ENCODE results near the gene SFRP4.
A peak's percentile ranks its signal among the peaks of the same experiment; 100 is the strongest.

The SFRP4 gene

DNA sequence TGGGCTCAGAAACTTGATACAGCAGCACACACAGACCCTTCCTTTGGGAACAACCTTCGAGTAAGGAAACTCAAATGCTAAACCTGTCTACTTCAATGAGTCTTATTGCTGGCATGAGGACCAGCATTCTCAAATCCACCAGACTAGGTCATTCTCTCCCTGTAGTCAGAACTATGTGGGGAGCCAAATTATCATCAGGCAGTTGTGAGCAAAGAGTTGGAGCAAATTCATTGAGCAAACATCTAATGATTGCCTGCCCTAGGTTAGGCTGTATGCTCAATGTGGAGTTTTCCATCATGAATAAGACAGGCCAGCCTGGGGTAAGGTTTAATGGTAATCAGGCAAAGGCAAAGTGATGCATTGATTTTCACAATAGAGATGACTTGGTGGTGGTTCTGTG, 7.4 kb upstream of the SFRP4 start:
- no peak for DNase-seq (ENCODE audit: low read depth)
- H3K4me3 ChIP-seq (ENCODE audit: low read depth, low read length): no peak overlapping the region
- TF ChIP-seq, protein P1, sequence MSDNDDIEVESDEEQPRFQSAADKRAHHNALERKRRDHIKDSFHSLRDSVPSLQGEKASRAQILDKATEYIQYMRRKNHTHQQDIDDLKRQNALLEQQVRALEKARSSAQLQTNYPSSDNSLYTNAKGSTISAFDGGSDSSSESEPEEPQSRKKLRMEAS (IDR thresholded peaks at IDR 0.05; ENCODE audit: low read depth, low read length): no peak
- TF ChIP-seq MYC (IDR thresholded peaks at IDR 0.05; ENCODE audit: low read depth, low read length) (no peak), POLR2A (IDR thresholded peaks at IDR 0.05; ENCODE audit: extremely low read depth, insufficient read length) (no peak)
- TF ChIP-seq, protein P2, sequence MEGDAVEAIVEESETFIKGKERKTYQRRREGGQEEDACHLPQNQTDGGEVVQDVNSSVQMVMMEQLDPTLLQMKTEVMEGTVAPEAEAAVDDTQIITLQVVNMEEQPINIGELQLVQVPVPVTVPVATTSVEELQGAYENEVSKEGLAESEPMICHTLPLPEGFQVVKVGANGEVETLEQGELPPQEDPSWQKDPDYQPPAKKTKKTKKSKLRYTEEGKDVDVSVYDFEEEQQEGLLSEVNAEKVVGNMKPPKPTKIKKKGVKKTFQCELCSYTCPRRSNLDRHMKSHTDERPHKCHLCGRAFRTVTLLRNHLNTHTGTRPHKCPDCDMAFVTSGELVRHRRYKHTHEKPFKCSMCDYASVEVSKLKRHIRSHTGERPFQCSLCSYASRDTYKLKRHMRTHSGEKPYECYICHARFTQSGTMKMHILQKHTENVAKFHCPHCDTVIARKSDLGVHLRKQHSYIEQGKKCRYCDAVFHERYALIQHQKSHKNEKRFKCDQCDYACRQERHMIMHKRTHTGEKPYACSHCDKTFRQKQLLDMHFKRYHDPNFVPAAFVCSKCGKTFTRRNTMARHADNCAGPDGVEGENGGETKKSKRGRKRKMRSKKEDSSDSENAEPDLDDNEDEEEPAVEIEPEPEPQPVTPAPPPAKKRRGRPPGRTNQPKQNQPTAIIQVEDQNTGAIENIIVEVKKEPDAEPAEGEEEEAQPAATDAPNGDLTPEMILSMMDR (IDR thresholded peaks at IDR 0.05; ENCODE audit: low read depth, low read length): no peak

DNA sequence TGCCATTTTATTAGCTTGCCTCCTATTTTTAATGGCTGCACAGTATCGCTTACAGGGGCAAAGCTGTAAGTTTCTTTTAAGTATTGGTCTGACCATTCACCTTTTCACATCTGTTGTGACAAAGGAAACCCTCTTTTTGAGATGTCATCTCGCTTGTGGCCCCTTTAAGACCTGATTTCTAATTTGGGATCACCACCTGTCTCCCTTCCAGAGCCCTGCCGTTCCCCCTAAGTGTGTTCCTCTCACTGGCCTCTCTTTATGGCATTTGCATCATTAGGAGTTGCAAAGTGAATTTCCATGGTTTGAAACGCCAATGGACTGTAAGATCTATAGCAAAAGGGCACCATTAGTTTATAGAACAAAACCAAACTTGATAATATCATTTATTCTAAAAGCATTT, 5.3 kb upstream of the SFRP4 start:
- TF ChIP-seq POLR2A (IDR thresholded peaks at IDR 0.05; ENCODE audit: extremely low read depth, insufficient read length): no peak
- peak; percentile 23 for DNase-seq (ENCODE audit: low read depth)
- peak overlapping the region; percentile 70 for H3K4me3 ChIP-seq (ENCODE audit: low read depth, low read length)

DNA sequence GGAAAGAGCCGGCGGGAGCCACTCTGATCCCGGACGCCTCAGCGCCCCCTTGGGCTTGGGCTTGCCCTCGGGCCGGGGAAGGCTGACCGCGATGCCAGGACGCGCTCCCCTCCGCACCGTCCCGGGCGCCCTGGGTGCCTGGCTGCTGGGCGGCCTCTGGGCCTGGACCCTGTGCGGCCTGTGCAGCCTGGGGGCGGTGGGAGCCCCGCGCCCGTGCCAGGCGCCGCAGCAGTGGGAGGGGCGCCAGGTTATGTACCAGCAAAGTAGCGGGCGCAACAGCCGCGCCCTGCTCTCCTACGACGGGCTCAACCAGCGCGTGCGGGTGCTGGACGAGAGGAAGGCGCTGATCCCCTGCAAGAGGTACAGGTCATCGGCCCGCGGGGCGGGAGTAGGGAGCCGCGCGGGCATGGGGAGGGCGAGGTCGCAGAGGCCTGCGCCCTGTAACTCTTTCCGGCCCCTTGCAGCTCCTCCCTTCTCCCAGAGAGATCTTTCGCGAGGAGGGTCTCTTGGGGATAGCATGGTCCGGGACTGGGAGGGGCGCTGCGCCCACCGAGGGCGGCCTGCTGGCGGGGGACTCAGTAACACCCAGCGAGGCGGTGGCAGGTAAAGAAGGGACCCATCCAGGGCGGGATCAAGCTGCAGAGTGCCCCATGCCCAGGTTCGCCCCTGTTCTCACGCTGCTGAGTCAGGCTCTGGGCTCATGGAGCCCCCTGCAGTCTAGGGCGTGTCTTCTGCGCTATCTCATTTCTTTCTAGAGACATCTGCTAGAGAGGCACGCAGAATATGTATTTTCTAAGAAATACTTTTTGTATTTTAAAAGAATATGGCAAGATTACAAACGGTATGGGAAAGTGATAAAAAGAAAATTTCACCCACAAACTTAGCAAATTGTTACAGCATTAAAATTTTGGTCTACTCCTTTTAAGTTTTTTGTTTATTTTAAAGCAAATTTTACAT, 4.5 kb upstream of the SFRP4 start:
- H3K4me3 ChIP-seq (ENCODE audit: low read depth, low read length): peak overlapping the region; percentile 70
- TF ChIP-seq MYC (IDR thresholded peaks at IDR 0.05; ENCODE audit: low read depth, low read length): peak; percentile 71
- TF ChIP-seq POLR2A (IDR thresholded peaks at IDR 0.05; ENCODE audit: extremely low read depth, insufficient read length): peak; percentile 74
- TF ChIP-seq, protein P1 (IDR thresholded peaks at IDR 0.05; ENCODE audit: low read depth, low read length): peak; percentile 84
- TF ChIP-seq, protein P2 (IDR thresholded peaks at IDR 0.05; ENCODE audit: low read depth, low read length): peak; percentile 38
- DNase-seq (ENCODE audit: low read depth): peak; percentile 87

DNA sequence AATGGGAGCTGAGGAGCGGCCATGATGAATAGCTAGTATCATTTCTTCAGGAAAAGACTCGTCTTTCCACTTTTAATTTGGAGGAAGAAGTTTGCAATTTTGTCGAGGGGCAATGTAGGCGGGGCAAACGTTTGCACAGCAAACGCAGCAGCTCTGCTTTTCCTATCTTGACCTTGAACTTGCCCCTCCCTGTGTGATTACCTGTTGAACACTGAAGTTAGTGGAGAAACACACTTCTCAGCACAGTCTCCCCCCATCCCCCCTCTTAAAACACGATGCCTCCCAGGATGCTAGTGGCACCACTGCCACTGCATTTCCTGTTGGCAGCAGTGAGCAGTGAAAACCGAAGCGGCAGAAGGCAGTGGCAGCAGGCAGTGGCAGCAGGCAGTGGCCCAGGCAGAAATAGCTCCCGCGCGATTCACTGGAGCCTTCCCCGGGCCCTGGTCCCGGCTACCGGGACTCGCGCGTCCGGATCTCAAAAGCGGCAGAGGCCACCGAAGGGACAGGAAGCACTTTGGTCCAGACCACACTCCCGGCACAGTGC, 3.8 kb upstream of the SFRP4 start, which contains the start of gene EPDR1:
TSS of gene EPDR1 (plus strand) at position 336 of the 544 bp plus-strand sequence. CDS start 300 bp downstream, outside the sequence.
- H3K4me3 ChIP-seq (ENCODE audit: low read depth, low read length): peak within 1 kb of the TSS; percentile 70
- TF ChIP-seq, protein P1 (IDR thresholded peaks at IDR 0.05; ENCODE audit: low read depth, low read length): peak; percentile 79; the same call in 1 of the 2 replicates
- TF ChIP-seq, protein P2 (IDR thresholded peaks at IDR 0.05; ENCODE audit: low read depth, low read length): peak; percentile 15
- TF ChIP-seq MYC (IDR thresholded peaks at IDR 0.05; ENCODE audit: low read depth, low read length) (peak; percentile 91), POLR2A (IDR thresholded peaks at IDR 0.05; ENCODE audit: extremely low read depth, insufficient read length) (peak; percentile 80)
- DNase-seq (ENCODE audit: low read depth): peak; percentile 91

DNA sequence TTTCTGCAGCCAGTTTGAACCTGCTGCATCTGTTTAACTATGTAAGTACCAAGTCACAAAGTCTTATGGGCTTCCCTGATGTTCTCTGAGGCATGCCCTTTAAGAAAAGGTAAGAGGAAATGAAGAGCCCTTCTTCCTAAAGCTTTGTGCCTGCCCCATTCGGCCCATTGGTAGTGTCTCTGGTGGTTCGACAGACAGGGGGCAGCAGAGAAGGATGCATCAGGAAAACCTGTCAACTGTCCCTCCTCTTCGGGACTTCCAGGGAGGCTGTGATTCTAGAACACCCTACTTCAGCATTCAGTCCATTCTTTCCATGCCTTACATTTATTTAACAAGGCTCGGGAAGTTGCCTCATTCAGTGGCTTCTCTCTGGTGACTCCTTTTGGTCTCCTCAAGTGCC, 1.9 kb upstream of the SFRP4 start:
- no peak overlapping the region for H3K4me3 ChIP-seq (ENCODE audit: low read depth, low read length)
- TF ChIP-seq, protein P2 (IDR thresholded peaks at IDR 0.05; ENCODE audit: low read depth, low read length): peak; percentile 23
- no peak for TF ChIP-seq MYC (IDR thresholded peaks at IDR 0.05; ENCODE audit: low read depth, low read length)
- peak; percentile 44 for DNase-seq (ENCODE audit: low read depth)

DNA sequence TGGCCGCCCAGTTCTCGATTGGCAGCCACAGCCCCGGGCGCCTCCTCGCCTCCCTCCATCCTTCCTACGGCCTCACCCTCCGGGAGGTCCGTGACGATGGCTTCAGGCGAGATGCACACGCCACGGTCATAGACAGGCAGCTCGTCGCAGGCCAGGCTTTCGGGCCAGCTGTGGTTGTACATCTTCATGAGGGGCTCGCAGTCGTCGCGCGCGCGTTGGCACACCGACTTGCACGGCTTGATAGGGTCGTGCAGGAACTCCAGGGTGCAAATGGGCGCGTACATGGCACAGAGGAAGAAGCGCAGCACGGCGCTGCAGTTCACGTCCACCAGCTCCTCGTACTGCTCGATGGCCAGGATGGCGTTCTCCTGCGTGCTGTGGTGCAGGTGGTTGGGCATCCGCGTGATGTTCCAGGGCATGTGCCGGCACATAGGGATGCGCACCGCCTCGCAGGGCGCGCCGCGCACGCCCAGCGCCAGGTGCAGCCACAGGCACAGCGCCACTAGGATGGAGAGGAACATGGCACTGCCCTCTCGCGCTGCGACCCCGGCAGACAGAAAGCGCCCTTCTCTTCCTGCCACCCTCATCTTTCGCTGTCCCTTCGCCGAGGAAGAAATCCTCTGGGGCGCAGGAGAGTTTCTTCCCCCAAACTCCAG, 472 bp downstream of the SFRP4 start:
- no peak for TF ChIP-seq MYC (IDR thresholded peaks at IDR 0.05; ENCODE audit: low read depth, low read length)
- TF ChIP-seq, protein P2 (IDR thresholded peaks at IDR 0.05; ENCODE audit: low read depth, low read length): no peak
- peak overlapping the region; percentile 55 for H3K4me3 ChIP-seq (ENCODE audit: low read depth, low read length)
- peak; percentile 50 for DNase-seq (ENCODE audit: low read depth)
